Skin of body (tissue), 2 donors: ENCODE measurements around the gene DDN. TPM values are rescaled to one million over a fixed set of nuclear protein-coding genes. Genes with fewer than 3 reads are reported as not detected.
A peak's percentile ranks its signal among the peaks of the same experiment; 100 is the strongest.

Experiments
- DNase-seq: peaks from one replicate; lab custom pipeline; 2025; lab: John Stamatoyannopoulos, UW
- total RNA-seq: library from RNA; depleted of rRNA; stranded (reverse); fragments of >200 nt; gene quantifications from one replicate; pipeline ENCODE4 v1.2.3, GENCODE V29; 2014

Gene DDN
- total RNA-seq, 1 donor from 2014 or later: 0.69 TPM

- no peak for DNase-seq
These were observed 15.4 kb upstream of the DDN start for GRCh38 chr12:49014547-49014946.

DNA sequence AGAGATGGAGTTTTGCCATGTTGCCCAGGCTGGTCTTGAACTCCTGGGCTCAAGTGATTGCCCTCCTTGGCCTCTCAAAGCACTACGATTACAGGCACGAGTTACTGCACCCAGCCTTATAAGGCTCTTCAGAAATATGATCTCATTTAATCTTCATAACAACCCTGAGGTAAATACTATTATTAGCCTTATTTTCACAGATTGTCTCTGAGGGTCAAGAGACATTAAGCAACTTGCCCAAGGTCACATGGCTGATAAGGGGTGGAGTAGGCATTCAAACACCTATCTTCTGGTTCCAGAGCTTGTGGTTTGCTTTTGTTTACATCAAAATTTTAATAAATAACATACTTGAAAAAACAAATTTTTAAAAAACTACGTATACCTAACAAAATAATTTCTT, 14.3 kb upstream of the DDN start:
- no peak for DNase-seq

GRCh38 chr12:49012739-49013138, 13.6 kb upstream of the DDN start:
- no peak for DNase-seq

DNA sequence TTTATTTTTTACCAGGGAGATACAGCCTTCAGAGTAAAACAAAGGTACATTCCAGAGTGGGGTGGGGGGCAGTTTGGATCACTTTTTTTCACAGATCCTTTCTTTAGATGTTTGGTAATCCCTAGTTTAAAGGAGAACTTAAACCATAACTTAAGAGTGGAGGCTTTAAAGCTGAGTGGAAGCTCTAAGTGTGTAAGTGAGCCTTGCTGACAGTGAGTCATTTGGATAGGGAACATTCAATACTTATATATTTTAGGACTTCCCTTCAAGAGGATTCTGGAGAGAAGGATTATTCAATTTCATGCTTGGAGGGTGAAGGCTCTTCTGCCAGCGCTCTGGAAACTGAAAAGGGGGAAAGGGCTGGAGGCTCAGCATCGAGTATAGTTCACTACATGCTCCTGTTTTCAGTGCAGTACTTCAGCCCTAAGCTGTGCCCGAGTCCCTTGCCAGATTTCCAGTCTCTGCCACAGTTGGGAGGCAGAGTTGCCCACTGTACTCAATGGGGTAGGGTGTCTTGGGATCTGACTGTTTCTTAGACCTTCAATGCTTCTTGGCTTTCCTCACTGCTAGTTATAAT, 11.0 kb upstream of the DDN start:
- no peak for DNase-seq

GRCh38 chr12:49008943-49009342, 9.8 kb upstream of the DDN start:
- no peak for DNase-seq

DNA sequence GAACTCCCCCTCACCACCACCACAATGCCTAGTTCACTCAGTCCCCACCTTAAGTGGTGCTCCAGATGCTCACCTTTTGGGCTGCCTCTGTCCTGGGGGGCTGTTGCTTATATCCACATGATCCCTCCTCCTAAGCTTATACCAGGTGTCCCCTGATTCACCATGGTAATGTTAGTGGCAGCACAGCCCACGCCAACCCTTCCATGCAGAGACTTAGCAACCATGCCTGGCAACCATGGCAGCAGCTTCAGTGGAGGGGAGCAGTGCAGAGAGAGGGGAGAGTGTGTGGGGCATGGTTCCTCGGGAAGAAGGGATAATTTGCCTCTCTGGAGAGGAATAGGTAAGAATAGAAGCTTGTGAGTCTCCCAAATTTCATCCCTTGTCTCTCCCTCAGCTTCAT, 1.2 kb upstream of the DDN start:
- no peak for DNase-seq

- DNase-seq: no peak
These were observed 450 bp downstream of the DDN start for GRCh38 chr12:48998497-48999353.

DNA sequence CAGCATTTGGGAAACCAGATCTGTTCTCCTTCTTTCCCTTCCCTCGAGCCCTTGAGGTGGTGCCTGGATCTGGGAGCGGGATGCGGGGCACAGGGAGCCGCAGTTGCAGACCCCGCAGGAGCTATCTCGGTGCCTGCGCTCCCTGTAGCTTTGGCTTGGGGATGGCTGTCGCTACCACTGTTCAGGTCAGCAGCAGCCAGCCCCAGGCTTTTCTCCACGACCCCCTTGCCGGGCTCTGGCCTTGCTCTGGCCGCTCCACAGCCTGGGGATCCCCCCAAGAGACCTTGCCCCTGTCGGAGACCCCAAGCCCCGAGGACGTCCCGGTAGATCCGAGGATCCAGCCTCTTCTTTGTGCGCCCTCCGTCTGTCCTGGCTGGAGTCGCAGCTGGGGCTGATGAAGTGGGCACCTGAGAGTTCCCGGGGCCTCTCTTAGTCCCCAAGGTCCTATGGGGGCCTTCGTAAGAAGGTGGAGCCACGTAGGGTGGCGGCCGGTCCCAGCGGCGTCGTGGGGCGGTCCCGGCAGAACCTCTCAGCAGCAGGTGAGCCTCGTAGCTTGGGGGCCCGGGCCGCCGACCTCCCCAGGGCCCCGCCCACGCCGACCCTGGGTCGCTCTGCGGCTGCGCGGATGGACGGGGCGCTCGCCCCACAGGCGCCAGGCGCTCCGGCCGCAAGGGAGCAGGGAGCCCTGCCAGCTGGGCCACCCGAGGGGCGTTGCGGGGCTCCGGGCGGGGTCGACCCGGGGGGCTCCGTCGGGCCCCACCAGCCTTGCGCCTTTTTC, 1.3 kb downstream of the DDN start:
- DNase-seq: no peak

DNA sequence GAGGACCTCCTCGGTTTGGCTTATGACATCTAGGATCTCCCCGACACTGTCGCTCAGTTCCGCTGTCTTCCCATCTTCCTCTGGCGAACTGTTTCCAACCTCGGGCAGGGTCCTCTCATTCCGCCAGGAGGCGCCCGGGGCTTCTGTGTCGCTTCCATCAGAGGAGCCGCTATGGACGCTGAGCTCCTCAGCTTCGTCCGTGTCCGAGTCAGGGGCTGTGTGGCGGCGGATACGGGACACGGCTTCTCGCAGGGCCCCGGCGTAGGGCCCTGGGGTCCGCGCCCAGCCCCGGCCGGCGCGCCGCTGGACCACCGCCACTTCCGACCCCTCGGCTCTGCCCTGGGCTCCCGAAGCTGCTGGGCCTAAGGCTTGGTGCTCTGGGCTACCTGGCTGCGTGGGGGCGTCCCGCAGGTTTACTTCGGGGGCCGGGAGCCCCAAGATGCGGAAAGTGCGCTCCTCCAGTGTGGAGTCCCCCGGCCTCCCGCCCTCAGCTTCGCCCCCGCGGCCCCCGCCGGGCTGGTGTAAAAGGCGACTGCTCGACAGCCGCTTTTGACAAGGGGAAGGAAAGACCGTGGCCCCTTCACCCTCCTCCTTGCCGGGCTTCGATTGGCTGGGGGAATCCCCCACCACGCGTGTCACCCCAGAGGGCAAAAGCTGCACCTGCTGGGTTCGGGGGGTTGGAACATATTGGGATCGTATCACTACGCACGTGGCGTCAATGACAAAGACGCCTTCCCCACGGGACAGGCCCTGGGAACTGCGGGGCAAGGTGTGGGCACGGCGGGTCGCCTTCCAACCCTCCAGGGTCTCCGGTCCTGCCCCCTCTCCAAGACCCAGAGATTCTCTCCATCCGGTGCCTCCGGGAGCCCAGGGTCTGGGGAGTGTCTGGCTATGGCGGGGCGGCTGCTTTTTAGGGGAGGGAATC, 2.1 kb downstream of the DDN start:
- peak; percentile 49 for DNase-seq

DNA sequence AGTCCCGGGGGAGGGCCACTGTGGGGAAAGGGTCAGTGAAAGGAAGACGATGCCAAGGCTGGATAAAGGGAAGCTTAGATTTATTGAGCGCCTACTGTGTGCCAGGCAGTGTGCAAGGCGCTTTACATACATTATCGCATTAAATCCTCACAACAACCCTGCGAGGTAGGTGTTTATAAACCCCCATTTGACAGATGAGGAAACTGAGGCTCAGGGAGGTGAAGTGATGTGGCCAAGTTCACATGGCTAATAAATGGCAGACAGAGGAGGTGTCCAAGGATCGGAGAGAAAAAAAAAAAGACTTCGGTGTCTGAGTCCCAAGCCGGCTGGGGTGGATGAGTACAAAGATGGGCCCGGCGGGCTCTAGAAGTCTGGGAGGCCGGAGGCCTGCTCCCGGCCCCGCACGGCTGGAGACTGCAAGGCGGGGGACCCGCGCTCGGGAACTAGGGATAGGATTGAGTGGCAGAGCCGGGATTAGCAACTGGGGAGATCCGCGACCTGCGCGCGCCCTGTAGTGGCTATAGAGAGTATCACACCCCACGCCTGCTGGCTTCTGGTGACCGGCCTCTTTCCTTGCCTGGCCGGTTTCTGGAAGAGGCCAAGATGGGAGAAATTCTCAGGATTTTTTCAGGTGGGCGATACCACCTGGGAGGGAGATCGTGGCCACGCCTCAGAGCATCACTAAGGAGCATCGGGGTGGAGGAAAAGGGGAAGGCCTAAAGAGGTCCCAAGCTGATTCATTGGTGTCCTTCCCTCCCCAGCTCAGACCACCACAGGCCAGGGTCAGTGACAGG, 3.9 kb downstream of the DDN start:
- peak; percentile 54 for DNase-seq

- no peak for DNase-seq
These were observed 4.7 kb downstream of the DDN start for GRCh38 chr12:48994224-48995085.

- DNase-seq: no peak
These were observed 5.4 kb downstream of the DDN start for GRCh38 chr12:48993787-48994186.

DNA sequence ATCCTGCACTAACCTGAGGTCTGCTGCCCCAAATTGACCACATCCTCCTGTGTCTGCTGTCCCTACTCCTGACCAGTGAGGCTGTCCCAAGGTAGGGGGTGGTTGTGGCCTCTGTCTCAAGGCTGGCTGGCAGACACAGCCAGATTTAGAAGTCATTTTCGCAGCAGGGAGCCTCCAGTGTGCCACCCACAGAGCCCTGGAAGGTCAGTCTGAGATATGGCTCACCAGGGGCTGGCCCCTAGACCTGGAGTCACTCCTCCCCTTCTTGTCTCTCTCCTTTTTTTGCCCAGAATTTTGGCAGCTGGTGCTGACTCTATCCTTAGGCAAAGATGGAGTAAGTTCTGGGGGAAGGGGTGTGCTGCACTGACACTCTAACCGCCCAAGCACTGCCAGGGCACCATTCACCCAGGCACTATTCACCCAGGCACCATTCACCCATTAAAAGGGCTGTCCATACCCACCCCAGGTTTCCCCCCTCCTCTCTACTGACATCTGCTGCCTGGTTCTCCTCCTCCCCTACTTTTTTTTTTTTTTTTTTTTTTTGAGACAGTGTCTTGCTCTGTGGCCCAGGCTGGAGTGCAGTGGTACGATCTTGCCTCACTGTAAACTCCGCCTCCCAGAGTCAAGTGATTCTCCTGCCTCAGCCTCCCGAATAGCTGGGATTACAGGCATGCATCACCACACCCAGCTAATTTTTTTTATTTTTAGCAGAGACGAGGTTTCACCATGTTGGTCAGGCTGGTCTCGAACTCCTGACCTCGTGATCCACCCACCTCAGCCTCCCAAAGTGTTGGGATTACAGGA, 7.7 kb downstream of the DDN start:
- no peak for DNase-seq

- DNase-seq: no peak
These were observed 8.6 kb downstream of the DDN start for GRCh38 chr12:48990552-48990951.

DNA sequence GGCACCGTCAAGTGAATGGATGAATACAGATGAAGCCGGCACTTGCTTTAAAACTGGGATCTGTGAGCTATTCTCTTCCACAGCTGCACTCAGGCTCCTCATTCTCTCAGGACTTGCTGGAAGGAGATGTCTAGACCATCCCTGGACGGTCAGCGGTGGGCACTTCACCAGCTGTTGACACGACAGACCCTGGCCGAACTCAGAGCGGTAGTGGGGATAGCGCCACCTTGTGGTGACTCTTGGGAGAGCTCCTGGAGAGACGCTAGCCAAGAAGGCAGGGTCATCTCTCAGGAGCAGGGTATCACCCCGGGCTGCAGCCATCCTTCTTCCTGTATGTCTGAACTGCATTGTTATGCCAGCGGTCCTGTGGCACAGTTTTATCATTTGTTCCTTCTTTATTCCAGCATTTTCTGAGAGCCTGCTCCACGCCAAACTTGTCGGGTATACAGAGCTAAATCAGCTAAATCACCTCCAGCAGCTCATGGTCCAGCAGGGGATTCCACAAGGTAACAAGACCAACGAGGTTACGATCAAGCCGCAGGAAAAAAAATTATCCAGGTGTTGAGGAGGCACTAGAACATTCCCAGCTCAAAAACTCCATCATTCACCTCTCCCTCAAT, 11.0 kb downstream of the DDN start:
- no peak for DNase-seq

GRCh38 chr12:48986720-48987291, 12.4 kb downstream of the DDN start:
- DNase-seq: no peak

GRCh38 chr12:48985901-48986300, 13.3 kb downstream of the DDN start:
- no peak for DNase-seq

DNA sequence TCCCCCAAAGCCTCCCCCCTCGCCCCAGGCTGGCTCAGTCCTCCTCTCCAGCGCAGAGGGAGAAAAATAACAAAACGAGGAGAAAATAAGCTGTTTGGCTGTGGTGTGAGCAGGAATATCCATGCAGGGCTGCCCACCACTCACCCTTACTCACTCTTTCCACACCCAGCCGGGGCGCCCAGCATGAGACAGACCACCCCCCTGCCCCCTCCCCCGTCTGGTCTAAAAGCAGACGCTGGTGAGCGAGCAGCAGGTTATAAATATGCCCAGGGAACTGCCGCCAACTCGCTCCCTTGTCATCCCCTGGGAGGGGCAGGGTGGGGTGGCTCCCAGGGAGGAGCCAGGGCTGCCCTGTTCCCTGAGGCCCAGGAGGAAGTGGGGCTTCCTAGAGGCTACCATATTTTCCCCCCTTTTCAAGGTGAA, 13.7 kb downstream of the DDN start:
- DNase-seq: no peak
